ENCODE measurements around the gene CNEP1R1.
A peak's percentile ranks its signal among the peaks of the same experiment; 100 is the strongest.

Gene CNEP1R1

DNA sequence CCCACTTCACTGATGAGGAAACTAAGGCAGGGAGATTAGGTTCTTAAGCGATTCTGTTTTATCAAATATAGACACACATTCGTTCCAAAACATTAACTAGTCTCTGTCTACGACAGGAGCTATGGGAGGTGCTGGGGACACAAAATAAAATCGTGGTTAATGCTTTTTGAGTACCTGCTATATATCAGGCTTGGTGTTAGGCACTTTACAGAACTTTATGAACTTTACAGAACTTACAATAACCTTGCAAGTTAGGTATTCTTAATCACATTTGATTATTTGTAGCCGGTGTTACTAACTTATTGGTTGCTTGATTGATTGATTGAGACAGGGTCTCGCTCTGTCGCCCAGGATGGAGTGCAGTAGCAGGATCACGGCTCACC is 40.2 kb downstream of the CNEP1R1 start:
- DNase-seq (ENCODE audit: low read depth in 3 of 3) = no peak

DNA sequence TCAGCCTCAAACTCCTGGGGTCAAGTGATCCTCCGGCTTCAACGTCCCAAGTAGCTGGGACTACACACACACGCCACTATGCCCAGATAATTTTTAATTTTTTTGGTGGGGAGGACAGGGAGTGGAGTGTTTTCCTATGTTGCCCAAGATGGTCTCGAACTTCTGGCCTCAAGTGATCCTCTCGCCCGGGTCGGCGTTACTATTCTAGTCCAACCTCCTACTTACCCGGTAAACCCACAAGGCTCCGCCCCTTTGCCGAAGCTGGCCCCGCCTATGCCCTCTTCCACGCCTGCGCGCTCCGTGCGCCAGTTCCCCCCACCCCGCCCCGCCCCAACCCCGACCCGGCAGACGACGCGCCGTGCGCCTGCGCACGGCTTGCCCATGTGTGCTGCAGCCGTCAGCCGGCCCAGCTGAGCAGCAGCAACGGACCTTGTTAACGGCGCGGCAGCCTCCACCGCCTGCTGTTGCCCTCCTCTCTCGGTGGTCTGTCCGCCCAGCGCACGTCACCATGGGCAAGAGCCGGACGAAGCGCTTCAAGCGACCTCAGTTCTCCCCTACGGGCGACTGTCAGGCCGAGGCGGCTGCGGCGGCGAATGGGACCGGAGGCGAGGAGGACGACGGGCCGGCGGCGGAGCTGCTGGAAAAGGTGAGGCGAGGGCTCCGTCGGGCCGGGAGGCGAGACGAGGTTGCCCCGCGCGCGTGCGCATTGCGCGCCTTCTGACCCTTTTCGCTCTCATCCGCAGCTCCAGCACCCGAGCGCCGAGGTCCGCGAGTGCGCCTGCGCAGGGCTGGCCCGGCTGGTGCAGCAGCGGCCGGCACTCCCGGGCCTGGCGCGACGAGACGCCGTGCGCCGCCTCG is 40.8 kb downstream of the CNEP1R1 start, which contains the start of gene HEATR3:
TSS of gene HEATR3 (plus strand) at position 347 of the 858 bp plus-strand sequence. CDS start at position 509, 162 bp downstream.
- DNase-seq (ENCODE audit: low read depth in 3 of 3) = peak; percentile 89 to 90 (median 90)

DNA sequence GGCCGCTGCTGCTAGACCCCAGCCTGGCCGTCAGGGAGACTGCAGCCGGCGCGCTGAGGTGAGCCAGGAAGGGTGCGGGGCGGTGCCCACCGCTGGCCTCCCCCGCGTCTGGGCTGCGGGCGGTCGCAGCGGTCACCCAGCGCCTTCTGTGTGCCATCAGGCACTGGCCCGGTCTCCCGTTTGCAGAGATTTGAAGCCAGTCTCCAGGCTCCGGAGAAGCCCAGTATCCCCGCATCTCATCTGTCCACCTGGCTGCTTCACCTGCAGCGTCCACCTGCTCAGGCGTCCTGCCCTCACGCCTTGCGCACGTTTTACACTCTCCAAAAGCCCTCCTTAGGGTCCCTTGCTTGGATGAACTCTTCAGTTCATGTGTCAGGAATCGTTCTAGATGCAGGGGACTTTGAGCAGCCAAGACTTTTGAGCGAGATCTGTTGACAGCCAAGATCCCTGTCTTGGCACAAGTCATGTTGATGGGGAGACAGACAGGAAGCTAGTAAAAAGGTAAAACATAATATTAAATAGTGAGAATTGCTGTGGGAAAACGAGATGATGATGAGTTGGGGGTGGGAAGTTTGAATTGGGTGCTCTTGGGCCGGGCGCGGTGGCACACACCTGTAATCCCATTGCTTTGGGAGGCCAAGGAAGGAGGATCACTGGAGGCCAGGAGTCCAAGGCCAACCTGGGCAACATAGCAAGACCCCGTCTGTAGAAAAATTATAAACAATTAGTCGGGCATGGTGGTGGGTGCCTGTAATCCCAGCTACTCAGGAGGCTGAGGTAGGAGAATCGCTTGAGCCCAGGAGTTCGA is 41.7 kb downstream of the CNEP1R1 start:
- DNase-seq (ENCODE audit: low read depth in 3 of 3) = no peak

DNA sequence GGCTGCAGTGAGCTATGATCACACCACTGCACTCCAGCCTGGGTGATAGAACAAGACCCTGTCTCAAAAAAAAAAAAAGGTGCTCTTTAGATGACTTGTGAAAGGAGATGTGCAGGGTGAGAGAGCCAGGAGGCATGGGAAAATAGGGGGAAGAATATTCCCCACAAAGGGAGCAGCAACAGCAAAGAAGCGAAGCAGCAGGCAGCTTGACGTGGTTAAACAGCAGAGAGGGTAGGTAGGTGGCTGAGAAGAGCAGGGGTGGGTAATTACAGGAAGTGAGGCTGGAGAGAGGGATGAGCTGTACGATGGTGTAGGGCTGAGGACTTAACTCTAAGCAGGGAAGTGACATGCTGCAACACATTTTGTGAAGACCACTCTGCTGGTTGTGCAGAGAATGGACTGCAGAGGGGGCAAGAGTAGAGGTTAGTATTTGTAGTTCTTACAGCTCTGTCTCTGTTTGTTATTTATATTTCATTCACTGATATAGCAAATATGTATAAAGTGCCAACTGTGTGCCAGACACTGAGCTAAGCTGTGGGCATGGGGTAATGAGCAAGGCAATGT is 42.3 kb downstream of the CNEP1R1 start:
- DNase-seq (ENCODE audit: low read depth in 3 of 3) = peak in 1 of 3 donors; percentile 31

DNA sequence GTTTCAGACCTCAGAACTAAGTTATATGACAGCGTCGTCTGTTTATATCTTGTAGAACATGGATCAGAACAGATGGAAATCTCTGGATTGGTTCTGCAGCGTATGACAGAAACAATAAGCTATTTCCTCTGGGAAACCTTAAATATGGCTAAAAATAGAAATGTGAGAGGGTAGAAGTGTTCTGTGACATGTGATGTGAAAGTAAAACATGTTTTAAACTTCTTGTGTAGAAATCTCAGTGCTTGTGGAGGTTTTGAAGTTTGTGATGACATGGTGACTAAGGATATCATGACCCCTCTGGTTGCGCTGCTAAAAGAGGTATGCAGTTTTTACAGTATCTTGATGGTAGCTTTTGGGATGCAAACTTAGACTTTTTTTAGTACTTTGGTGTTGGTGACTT is 43.5 kb downstream of the CNEP1R1 start:
- DNase-seq (ENCODE audit: low read depth in 3 of 3) = no peak

DNA sequence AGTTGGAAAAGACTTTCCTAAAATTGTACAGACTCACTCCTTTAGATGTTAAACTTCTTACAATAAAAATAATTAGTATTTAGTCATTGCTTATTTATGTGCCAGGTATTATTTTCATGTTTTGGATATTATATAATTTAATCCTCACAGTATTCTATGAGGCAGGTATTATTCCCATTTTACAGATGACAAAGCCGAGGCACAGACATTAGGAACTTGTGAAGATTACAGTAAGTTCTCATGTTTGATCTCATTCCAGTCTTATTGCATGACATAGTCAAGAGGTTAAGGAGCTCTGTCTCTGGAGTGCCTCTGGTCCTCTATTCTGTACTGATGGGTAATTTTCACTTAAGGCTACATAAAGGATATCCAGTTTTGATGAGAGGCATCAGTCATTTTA is 44.0 kb downstream of the CNEP1R1 start:
- DNase-seq (ENCODE audit: low read depth in 3 of 3) = no peak

DNA sequence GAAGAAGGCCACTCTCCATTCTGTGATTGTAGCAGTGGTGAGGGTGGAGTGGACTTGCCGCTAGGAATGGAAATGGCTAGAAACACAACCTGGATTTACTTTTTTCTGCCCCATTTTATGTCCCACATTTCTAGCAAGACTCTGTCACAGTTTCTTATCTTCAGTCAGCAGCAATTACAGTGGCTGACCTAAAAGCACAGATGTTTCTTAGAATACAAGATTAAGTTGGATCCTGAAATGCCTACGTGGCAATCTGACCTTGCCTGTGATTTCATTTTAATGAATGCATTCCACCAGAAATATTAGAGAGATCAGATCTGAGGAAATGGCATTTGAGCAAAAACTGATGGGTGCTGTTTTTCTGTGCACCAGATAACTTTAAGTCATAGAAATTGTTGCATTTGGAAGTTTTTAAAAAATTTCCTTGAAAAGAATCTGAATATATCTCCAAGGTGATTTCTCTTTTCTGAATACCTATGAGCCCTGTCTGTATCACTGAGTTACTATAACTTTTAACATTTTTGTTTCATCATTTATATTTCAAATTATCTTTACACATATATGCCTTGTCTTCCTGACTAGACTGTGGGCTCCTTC is 46.1 kb downstream of the CNEP1R1 start:
- no peak for DNase-seq (ENCODE audit: low read depth in 3 of 3)

DNA sequence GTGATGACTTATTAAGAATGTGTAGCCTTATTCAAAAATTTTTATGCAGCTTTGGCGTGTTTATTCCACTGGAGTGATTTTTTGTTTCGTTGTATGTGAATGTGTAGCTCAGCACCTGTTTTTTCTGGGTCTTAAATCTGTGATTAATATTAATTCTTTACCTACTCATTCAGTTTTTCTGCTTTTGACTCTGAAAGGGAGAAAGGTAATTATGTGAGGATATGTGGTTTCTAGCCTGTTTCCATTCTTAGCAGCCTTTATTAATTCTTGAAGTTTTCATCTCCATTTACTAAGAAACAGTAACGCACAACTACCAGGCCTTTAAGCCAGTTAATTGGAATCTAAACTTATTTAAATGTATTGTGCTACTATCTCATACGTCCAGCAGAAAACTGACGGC is 47.7 kb downstream of the CNEP1R1 start:
- no peak for DNase-seq (ENCODE audit: low read depth in 3 of 3)

DNA sequence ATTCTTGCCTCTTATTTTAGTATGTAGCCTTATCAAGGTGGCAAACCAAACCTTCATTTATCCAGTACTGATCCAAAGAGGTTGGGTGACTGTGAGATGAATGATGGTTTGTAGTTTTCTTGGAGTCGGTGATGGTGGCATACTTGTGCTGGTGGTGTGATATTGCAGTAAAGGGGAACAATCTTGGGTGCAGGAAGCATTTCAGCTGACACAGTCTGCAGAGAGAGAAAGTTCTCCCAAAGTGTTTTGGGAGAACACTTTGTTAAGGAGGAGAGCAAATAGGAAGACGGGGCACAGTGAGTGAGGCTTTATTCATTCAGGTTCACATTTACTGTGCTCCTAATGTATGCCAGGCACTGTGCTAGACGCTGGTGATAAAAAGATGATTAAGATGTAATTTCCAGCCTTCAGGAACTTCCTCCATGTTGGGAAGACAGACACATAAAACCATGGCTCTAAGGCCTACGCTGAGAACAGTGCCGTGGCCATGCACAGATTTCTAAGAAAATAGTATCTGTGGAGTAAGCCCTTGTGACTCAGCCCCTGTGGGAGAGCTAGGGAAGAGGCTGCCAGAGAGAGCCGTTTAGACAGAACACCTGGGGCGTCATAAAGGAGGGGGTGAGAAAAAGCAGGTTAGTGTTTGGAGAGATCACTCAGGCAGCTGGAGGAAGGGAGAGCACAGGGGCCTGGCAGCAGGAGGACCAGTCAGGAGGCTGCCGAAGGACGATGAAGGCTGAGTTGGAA is 54.5 kb downstream of the CNEP1R1 start:
- DNase-seq (ENCODE audit: low read depth in 3 of 3) = no peak

DNA sequence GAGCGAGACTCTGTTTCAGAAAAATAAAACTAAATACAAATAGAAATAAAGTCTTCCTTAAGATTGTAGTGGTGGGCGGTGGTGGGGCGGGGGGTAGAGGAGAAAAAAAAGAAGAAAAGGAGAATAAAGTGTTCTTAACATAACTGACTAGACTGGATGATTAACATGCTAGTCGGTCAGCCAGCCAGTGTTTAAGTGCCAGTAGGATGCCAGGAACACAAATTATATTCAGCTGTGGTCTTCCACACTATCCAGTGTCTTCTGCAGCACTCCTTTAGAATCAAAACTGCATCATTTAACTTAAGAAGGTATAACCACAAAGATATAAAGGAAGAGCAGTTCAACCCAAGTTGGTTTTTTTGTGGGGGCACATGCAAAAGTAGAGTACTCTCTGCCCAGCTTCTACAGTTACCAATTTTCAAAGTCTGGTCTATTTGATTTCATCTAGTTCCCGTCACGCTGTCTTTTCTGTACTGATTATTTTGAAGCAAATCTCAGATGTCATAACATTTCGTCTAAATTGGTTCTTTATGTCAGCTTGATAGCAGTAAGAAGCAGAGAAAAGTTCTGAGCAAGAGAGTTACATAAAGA is 56.5 kb downstream of the CNEP1R1 start:
- DNase-seq (ENCODE audit: low read depth in 3 of 3) = no peak

DNA sequence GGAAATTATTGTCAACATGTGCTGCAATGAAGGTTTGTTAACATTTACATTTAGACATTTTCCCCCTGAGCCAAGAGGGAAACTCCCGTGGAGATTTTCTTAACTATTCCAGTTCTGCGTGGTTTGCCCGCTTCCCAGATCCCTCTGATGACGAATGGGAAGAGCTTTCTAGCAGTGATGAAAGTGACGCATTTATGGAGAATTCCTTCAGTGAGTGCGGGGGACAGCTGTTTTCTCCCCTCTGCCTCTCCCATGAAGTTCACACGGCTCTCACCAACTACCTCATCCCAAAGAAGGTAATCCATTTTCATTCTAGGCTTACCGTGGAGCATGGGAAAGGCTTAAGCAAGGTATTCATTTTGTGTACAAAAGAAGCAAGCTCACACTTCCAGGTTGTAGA is 59.0 kb downstream of the CNEP1R1 start:
- DNase-seq (ENCODE audit: low read depth in 3 of 3) = no peak

DNA sequence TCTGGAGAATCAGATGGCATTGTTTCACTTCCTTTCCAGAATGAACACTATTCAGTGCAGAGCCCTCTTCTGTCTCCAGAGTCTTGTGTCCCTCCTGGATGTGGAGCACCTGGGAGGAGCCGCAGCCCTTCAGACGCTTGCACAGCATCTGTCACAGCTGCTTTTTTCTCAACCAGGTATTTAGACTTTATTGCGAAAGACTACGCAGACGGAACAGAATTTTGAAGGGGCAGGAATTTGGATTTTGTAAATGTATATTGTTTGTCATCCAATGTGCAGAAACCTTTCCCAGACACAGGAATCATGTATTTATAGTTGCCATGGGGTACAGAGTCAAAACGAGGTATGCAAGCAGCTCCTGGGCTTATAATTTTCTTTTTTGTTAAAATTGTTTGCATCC is 61.2 kb downstream of the CNEP1R1 start:
- no peak for DNase-seq (ENCODE audit: low read depth in 3 of 3)

Data from stimulated activated CD4-positive, alpha-beta T cell treated with anti-CD3 and anti-CD28 coated beads, TNF-alpha, amount 100 ng/mL, for 48 hours (primary cell).